NCI-H2227 (cell line): ENCODE results near the gene PTCH2.
"Not testable (repeated sequence)": the region's sequence is repeated elsewhere in the genome, so short reads cannot be mapped to it uniquely, and the experiment has no call there.

Source experiments
- DNase-seq: peaks from one replicate; lab custom pipeline; 2025; ENCODE audit not compliant: unreplicated experiment; lab: John Stamatoyannopoulos, UW

The PTCH2 gene

DNA sequence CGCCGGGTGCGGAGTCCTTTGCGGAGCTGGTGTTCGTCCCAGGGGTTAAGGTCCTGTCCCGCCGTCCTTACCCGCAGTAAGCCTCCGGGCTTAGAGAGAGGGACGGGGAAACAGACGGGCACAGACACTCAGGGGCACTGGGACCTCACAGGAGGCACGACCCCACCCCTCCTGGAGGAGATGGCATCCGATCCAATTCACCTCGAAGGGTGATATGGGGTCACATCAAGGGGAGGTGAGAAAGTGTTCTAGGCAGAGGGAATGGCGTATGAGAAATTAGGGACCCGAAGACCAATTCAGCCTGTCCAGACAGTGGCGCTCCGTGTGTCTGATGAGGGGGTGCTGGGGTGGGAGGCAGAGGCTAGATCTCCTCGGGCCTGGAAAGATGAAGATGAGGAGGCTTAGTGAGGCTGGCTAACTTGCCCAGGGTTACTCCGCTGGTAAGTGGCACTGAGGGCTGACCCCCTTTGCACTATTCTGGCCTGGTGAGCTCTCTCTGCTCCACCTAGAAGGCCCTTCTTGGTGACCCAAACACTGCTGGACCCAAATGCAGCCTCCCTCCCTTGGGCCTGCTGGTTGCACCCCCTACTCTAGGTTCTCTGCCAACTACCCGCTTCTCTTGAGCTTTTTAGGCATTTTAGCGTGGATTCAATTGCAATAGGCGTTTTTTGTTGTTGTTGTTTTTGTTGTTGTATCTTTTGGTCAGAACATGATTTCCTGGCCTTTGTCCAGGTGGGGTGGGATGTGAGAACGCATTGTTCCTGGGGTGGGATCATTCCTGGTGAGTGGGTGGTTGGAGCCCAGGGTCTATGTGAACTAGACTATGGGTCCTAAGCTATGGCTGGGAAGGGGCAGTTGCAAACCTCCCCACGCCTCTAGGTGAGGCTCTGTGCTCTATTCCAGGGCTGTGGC lies 22.5 kb downstream of the PTCH2 start:
- DNase-seq: no peak

DNA sequence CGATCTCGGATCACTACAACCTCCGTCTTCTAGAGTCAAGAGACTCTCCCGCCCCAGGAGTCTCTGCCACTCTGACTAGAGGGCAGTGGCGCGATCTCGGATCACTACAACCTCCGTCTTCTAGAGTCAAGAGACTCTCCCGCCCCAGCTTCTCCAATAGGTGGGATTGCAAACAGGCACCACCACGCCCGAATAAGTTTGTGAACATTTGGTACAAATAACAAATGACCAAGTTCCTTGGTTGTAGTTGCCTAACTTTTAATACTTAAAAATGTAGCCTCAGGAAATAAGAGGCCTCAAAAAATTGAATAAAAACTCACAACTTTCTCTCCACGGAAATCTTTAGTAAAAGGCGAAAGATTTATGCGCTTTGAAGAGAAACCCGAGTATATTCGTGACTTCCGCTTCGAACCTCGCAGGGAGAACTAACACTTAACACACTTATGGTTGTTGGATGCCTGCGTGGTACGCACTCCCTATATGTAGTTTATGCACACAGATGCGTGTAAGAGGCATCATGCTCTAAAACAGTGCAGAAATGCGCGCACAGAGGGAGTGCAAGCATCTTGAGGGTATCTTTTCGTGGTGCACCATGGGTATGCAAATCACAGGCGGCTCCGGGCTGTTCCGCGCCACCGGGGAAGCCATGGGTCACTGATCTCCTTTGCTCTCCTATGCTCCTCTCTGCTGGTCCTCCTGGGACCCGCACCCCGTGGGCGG lies 23.3 kb downstream of the PTCH2 start:
- DNase-seq: peak; percentile 92

DNA sequence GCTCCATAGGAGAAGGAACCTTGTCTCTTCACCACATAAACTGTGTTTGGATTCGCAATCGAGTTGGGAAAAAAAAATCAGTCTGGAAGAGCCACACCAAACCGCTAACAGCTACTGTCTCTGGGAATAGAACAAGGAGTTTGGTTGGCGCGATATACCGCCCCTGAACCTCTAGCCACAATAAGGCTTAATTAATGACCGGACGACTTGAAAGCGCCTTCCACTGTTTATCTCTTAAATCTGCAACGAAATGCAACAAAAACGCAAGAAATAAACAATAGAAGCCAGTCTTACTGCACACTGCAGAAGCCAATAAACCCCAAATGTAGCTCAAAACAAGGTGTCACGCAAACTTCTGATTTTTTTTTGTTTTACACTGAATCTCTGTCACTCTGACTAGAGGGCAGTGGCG lies 23.9 kb downstream of the PTCH2 start:
- peak; percentile 63 for DNase-seq

DNA sequence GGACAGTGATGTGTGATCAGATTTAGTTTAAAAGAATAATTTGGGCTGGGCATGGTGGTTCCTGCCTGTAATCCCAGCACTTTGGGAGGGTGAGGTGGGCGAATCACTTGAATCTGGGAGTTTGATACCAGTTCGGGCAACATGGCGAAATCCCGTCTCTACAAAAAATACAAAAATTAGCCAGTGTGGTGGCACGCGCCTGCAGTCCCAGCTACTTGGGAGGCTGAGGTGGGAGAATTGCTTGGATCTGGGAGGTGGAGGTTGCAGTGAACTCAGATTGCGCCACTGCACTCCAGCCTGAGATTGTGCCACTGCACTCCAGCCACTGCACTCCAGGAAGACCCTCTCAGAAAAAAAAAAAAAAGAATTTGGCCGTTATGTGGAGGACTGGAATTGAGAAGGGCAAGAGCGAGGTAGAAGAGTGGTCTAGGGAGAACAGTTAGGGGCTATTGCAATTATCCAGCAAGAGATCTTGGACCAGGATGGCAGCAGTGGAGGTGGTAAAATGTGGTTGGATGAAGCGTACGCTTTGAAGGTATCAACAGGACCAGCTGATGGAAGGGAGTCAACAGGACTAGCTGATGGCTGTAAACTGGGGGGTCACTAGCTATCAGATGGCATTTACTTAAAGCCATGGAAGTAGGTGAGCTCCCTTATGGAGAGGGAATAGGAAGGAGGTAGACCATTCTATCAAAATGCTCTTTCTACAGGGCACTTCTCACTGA lies 25.1 kb downstream of the PTCH2 start:
- no peak for DNase-seq

DNA sequence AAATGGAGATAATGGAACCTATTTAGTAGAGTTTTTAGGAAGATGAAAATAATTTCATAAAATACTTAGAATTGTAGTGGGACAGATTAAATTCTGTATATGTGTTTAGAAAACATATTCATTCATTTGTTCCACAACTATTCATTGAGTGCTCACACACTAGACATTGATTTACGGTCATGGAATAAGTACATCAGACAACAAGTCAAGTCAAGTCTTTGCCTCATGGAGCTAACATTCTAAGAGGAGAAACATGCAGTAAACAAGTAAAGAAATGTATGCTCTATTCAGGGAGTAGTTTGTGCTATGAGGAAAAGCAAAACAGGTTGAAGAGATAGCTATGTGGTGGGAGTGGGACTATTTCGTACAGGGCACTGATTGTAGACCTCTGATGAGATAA lies 25.7 kb downstream of the PTCH2 start:
- DNase-seq: no peak

DNA sequence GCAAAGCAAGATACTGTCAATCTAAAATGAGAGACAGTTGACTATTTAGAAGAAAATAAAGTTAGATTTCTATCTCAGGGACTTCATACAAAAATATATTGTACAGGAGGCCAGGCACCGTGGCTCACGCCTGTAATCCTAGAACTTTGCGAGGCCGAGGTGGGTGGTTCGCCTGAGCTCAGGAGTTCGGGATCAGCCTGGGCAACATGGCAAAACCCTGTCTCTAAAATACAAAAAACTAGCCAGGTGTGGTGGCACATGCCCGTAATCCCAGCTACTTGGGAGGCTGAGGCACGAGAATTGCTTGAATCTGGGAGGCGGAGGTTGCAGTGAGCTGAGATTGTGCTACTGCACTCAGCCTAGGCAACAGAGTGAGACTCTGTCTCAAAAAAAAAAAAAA lies 27.1 kb downstream of the PTCH2 start:
- not testable (repeated sequence) for DNase-seq

DNA sequence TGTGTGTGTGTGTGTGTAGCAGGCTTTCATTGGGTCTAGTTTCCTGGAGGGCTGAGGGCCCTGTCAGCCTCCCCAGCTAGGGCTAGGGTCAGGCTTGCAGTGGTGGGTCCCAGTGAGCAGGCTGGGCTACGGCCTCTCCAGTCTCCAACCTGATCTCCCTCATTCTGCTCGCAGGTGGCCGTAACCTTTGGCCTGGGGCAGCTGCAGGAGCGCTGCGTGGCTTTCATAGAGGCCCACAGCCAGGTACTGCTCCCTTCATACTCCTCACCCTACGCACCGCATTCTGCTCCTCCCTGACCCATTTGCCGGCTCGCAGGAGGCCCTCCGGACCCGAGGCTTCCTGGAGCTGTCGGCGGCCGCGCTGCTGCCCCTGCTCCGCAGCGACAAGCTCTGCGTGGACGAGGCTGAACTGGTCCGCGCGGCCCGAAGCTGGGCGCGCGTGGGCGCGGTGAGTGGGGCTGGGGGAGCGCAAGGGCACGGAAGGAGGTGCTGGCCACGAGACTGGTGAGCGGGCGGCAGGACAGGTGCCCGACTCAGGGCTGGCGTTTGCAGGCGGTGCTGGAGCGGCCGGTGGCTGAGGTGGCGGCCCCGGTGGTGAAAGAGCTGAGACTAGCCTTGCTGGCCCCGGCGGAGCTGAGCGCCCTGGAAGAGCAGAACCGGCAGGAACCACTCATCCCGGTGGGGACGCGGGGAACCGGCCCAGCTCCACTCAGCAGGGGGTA lies 30.1 kb downstream of the PTCH2 start:
- DNase-seq: no peak

DNA sequence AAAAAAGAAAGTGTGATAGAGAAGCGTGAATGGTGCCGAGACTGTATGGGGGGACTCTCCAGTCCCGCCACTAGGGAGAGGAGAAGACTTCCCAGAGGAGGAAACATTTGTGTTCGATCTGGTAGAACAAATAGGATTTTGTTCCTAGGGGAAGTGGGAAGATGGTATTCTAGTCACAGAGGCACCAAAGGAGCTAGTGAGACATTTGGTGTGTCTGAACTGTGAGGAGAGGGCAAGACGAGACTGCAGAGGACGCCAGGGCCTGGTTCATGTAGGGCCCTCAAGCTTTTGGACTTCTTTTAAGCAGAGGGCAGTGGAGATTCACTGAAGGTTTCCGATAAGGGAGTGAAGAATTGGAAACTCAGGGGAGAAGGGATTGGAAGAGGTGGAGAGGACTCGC lies 31.8 kb downstream of the PTCH2 start:
- DNase-seq: no peak

DNA sequence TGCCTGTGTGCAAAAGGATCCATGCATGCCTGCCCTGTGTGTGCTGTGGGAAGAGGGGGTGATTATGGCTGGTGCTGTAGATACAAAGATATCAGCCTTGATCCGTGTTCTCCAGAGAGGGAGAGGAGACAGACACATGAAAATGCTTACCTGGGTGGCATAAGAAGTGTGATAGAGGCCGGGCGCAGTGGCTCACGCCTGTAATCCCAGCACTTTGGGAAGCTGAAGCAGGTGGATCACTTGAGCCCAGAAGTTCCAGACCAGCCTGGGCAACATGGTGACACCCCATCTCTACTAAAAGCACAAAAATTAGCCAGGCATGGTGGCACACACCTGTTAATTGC lies 32.3 kb downstream of the PTCH2 start:
- not testable (repeated sequence) for DNase-seq

DNA sequence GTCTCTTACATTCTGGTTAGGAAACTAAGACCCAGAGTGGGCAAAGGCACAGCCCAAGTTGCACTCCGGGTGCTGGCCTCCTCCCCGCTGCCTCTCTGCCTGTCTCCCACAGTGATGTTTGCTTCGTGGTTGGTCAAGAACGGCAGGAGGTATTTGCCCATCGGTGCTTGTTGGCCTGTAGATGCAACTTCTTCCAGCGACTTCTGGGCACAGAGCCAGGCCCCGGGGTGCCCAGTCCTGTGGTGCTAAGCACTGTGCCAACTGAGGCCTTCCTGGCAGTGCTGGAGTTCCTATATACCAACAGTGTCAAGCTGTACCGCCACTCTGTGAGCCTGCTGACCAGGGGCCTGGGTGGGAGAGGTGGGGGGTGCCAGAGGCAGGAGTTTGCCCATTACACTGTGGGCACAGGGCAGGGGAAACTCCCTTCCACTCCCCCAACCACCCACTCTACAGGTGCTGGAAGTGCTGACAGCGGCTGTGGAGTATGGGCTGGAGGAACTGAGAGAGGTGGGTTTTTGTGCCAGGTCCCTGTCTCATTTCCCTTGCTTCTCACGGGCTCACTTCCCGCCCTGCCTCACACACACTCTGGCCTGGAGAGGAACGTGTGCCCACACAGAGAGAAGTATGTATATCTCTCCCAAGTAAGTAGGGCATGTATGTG lies 32.8 kb downstream of the PTCH2 start:
- no peak for DNase-seq

DNA sequence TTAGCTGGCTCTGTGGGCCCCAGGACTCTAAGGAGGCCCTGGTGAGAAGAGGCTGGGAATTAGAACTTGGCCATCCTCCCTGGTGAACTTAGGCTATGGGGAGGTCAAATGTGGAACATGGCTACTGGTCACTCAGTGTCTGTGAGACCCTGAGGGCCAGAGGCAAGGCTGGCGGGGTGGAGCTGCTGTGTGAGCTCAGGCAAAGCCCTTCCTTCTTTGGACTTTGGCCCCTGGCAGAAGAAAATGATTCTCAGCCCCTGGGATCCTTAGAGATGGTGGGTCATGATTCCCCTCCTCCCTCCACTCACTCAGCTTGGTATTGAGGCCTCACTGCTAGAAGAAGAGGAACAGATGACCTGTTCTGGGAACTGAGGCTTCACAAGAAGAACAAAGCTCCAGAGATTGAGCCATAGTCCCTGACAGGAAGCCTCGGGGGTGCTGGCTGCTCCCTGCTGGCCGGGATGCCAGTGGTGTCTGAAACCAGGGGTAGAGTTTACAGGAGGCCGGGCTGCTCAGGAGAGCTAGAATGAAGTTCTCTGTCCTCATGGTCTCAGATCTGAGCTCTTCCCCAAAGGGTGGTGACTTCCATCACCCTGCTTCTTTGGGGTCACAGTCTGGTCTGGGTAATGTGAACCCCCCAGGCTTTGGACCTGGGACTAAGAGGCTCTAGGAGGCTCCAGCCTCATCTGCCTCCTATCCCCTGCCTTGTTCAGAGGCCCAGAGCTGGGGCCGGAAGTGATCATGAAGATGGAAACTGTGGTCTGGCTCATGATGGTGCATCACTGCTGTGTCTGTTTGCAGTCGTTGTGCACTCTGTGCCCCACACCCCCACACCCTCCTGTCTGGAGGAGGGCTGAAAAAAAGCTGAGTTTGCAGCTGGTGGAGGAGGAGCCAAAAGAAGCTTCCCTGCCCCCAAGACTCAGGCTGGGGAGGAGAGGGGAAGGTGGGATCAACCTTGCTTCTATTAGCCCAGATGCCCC lies 33.8 kb downstream of the PTCH2 start:
- DNase-seq: no peak

DNA sequence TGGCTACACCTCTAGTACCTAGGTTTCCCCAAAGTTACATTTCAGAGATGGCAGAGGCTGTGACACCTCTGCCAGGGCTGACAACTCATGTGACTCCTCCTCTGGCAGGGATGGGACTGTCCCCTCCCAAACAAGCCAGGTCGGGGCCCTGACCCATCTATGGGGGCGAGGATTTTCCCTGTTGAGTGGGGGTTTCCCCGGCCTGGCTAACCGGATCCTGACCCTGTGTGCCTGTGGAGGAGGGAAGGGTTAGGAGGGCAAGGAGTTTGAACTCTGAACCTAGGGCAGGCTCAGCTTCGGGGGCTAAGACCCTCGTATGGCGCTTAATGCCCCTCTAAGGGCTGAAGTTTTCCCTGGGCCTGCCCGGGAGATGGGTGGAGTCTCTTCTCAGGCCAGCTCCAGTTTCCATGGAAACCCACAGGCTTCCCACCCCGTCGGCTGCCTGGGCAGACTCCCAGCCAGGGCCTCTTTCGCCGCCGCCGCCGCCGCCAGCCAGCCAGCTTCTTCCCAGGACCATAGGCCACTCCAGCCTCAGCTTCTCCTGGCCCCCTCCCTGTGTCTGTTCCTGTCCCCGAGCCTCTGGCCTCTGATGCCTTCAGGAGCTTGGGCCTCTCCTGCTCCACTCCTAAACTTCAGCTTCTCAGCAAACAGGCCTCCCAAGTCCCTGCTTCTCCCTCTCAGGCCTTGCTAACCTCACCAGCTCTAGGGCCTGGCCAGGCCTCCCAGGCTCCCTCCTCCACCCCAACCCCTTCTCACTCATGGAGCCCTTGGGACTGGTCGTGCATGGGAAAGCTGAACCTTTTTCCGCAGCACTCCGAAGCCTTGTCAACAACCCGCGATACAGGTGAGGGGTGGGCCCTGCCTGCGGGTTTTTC lies 34.8 kb downstream of the PTCH2 start, which contains the start of gene BTBD19:
BTBD19 (plus strand) TSS at position 461 of the 875 bp plus-strand sequence; CDS start at position 759, 298 bp downstream.
- peak; percentile 92 for DNase-seq

DNA sequence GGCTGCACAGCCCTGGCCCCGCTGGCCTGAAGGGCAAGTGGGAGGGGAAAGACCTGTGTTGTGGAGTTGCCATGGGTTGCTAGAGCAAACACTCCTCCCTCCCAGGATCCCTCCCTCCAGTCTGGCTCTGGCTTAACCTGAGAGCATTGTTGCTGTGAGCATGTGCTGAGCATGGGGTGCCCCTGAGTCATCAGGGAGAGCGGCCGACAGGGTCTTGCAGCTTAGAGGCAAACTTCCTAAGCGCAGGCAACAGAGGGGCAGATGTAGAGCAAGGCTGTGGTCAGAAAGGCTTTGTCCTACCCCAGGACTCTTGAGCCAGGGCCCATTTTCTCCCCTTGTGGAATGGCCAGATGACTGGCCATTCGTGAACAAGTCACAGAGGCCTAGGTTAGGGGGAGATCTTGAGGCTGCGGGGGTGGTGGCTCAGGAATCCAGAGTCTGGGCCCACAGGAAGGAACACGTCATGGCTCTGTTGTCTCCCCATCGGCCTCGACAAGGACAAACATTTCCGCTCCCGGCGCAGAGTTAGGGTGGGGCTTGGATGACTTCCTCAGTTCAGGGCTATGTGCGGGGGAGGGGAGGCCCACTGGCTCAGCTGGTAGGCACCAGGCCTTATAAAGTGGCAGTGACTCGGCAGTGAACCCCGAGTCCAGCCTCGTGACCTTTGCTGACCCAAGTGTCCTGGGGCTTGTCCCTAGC lies 35.5 kb downstream of the PTCH2 start:
- DNase-seq: peak; percentile 54

DNA sequence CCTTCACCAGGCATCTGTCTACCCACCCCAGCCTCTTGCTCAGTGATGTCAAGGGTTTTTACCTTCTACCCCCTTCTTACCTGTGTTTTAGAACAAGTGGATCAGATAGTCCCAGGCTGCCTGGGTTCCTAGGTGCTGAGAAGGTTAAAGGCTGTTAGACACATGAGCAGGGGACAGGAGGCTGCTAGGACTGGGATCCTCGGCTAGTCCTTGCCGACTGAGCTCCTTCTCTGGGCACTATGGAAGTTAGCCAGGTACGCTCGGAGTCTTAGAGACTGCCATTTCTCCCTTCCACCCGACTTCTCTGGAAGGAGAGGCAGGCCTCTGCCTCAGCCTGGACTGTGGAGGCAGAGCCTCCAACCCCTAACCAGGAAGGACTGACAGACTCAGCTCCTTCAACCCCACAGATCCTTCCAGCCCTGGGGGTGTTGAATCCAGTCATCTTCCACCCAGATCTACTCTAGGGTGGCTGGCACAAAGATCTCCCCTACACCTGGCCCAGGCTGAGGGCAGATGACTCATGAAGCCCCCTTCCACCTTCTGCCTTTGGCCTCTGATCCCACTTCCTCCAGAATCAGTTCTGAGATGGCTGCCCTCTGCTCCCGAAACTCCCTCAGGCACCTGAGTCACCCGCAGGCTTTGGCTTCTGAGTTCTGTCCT lies 36.2 kb downstream of the PTCH2 start, which contains the start of gene DYNLT4:
DYNLT4 (minus strand) TSS at position 648 of the 660 bp plus-strand sequence. CDS start 683 bp downstream, outside the sequence.
- no peak for DNase-seq

DNA sequence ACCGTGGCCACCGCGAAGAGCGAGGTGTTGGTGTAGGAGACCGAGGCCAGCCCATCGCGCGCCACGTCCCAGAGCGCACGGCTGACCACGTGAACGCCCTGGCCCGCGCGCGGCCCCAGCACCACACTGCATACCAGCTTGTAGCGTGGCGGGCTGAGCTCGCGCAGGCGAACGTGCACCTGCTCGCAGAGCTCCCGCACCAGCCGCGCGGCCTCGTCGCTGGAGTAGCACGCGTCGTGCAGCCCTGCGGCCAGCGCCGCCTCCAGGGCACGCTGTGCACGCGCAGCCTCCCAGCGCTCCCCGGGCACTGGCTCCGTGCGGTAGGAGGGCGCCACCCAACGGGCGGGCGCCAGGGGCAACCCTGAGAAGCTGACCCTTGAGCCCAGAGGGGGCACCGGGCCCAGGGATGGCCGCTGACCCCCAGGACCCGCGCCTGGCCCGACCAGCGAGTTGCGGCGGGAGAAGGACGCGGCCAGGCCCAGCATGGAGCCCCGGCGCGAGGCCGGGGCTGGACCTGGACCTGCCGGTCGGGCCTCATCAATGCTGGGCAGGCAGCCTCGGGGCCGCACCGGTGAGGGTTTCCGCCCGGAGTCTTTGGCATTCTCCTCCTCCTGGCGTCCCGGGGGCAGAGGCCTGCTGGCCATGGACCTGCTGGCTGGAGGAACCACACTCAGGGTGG lies 36.9 kb downstream of the PTCH2 start:
- DNase-seq: no peak

DNA sequence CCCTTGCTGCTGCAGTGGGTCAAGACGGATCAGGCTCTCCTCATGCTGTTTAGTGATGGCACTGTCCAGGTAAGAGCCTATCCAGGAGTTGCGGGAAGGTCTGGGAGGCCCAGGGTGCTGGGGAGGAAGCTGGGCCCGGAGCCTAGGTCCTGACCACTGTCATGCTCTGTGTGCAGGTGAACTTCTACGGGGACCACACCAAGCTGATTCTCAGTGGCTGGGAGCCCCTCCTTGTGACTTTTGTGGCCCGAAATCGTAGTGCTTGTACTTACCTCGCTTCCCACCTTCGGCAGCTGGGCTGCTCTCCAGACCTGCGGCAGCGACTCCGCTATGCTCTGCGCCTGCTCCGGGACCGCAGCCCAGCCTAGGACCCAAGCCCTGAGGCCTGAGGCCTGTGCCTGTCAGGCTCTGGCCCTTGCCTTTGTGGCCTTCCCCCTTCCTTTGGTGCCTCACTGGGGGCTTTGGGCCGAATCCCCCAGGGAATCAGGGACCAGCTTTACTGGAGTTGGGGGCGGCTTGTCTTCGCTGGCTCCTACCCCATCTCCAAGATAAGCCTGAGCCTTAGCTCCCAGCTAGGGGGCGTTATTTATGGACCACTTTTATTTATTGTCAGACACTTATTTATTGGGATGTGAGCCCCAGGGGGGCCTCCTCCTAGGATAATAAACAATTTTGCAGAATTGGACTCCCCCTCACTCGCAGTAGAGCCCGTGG lies 37.6 kb downstream of the PTCH2 start:
- DNase-seq: no peak
